ENCODE data around the gene ABLIM3.

Gene ABLIM3

GRCh38 chr5:149221326-149221725 lies 80.0 kb downstream of the ABLIM3 start:
- DNase-seq = no peak

- DNase-seq = no peak
Observed at GRCh38 chr5:149221731-149222342, 80.5 kb downstream of the ABLIM3 start.

- DNase-seq = no peak
Observed at GRCh38 chr5:149223081-149223848, 82.0 kb downstream of the ABLIM3 start.

- no peak for DNase-seq
Observed at GRCh38 chr5:149224282-149224681, 83.0 kb downstream of the ABLIM3 start.

- DNase-seq = no peak
Observed at GRCh38 chr5:149227168-149227826, 86.0 kb downstream of the ABLIM3 start.

GRCh38 chr5:149228618-149229297 lies 87.5 kb downstream of the ABLIM3 start:
- DNase-seq = no peak

- no peak for DNase-seq
Observed at GRCh38 chr5:149229298-149229937, 88.1 kb downstream of the ABLIM3 start.

- no peak for DNase-seq
Observed at GRCh38 chr5:149235841-149236240, 94.5 kb downstream of the ABLIM3 start.

- no peak for DNase-seq
Observed at GRCh38 chr5:149237662-149238061, 96.4 kb downstream of the ABLIM3 start.

GRCh38 chr5:149238540-149238939 lies 97.2 kb downstream of the ABLIM3 start:
- DNase-seq = no peak

GRCh38 chr5:149239917-149240316 lies 98.6 kb downstream of the ABLIM3 start:
- DNase-seq = no peak

- DNase-seq = peak; percentile 78
Observed at GRCh38 chr5:149240354-149240998, 99.2 kb downstream of the ABLIM3 start.

GRCh38 chr5:149242339-149242738 lies 101.0 kb downstream of the ABLIM3 start:
- DNase-seq = no peak

- no peak for DNase-seq
Observed at GRCh38 chr5:149246906-149247305, 105.6 kb downstream of the ABLIM3 start.

GRCh38 chr5:149247726-149248125 lies 106.4 kb downstream of the ABLIM3 start:
- no peak for DNase-seq

GRCh38 chr5:149251546-149251945 lies 110.3 kb downstream of the ABLIM3 start:
- no peak for DNase-seq

- DNase-seq = no peak
Observed at GRCh38 chr5:149254506-149254905, 113.2 kb downstream of the ABLIM3 start.

GRCh38 chr5:149256451-149256850 lies 115.2 kb downstream of the ABLIM3 start:
- DNase-seq = no peak

GRCh38 chr5:149257131-149257530 lies 115.8 kb downstream of the ABLIM3 start:
- DNase-seq = no peak

- no peak for DNase-seq
Observed at GRCh38 chr5:149257889-149258705, 116.8 kb downstream of the ABLIM3 start.

- DNase-seq = no peak
Observed at GRCh38 chr5:149260761-149261160, 119.5 kb downstream of the ABLIM3 start.

- no peak for DNase-seq
Observed at GRCh38 chr5:149261246-149261645, 120.0 kb downstream of the ABLIM3 start.

Measured in stimulated activated naive CD4-positive, alpha-beta T cell treated with Interleukin-2 at 50 U/mL for 16 hours (primary cell).